GM12873 (cell line): ENCODE data around the gene CRAT.

Experiments
- TF ChIP-seq, protein P1 (sequence below): IDR thresholded peaks from 2 replicates; pipeline ENCODE4 v1.5.1; 2012; ENCODE audit warnings: low read depth, mild to moderate bottlenecking, moderate library complexity, low read length, control low read depth; ENCODE audit not compliant: insufficient read depth; ENCODE audit errors: missing control alignments

Gene CRAT

GRCh38 chr9:129141066-129142041, 30.8 kb upstream of the CRAT start:
- TF ChIP-seq, protein P1, sequence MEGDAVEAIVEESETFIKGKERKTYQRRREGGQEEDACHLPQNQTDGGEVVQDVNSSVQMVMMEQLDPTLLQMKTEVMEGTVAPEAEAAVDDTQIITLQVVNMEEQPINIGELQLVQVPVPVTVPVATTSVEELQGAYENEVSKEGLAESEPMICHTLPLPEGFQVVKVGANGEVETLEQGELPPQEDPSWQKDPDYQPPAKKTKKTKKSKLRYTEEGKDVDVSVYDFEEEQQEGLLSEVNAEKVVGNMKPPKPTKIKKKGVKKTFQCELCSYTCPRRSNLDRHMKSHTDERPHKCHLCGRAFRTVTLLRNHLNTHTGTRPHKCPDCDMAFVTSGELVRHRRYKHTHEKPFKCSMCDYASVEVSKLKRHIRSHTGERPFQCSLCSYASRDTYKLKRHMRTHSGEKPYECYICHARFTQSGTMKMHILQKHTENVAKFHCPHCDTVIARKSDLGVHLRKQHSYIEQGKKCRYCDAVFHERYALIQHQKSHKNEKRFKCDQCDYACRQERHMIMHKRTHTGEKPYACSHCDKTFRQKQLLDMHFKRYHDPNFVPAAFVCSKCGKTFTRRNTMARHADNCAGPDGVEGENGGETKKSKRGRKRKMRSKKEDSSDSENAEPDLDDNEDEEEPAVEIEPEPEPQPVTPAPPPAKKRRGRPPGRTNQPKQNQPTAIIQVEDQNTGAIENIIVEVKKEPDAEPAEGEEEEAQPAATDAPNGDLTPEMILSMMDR: no peak

DNA sequence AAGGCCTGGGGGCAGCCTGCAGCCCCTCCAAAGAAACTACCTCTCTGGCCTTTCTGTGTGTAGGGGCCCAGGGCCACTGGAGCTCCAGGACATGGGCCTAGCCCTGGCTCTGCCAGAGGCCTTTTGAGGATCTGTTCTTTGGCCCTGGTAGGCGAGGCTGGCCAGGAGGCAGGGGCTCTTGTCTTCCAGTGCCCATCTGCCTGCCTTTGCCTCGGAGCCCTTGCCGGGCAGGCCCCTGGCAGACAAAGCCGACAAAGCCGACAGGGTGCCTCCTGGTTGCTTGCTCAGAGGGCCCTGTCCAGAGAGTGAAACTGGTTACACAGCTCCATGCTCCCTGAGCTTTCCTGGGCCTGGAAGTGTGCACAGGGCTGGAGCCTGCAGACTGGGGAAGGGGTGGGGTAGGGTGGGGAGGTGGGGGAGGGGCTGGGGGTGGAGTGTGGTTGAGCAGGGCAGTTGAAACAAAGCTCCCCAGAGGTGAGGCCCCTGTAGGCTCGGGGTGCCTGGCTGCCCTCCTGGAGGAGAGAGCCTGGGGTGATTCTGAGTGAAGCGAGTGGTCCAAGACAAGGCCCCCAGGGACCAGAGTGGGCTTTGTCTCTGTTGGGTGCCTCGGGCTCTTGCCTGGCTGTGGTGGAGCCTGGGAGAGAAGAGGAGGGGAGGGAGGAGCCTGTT, 29.9 kb upstream of the CRAT start:
- TF ChIP-seq, protein P1: no peak

DNA sequence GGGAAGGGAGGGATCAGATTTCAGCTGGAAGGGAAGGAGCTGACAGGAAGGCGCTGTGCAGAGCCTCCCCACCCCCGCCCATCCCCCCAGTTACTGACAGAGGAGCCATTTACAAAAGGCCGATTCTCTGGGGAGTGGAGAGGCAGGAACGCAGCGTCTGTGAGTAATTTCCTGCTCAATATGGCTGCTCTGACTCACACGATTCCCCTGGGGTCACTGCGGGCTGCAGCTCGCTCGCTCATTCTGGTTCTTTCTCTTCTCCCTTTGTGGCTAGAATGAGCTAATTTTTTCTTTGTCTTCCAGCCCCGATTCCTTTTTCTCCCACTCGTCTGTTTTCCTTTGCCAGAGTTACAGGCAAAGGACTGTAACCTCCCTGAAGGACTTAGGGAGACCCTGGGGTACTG, 29.4 kb upstream of the CRAT start:
- TF ChIP-seq, protein P1: no peak

GRCh38 chr9:129139233-129139992, 28.8 kb upstream of the CRAT start:
- TF ChIP-seq, protein P1: peak; percentile 83

GRCh38 chr9:129138476-129139232, 28.1 kb upstream of the CRAT start:
- TF ChIP-seq, protein P1: no peak

- TF ChIP-seq, protein P1: no peak
Measured at GRCh38 chr9:129138144-129138462, 27.5 kb upstream of the CRAT start.
